MCF 10A (cell line): ENCODE data around the gene GRIA2. TPM values are rescaled to one million over a fixed set of nuclear protein-coding genes. Genes with fewer than 3 reads are reported as not detected.

Experiments
- BruUV-seq: library from RNA; stranded (reverse); fragments of 400-500 nt; replicated peaks from 2 replicates; lab custom pipeline; 2021; lab: Mats Ljungman, UMichigan
- CTCF ChIA-PET: fragments of 300-600 bp; sonication (Branson Sonifier 250); formaldehyde crosslinking; extraction: SDS; loops from one replicate; lab custom pipeline; 2021; ENCODE audit warnings: antibody characterized with exemption, inconsistent platforms; lab: Yijun Ruan, JAX
- POLR2A ChIA-PET: fragments of 300-600, 350-650 bp; sonication (Branson Sonifier 250); formaldehyde crosslinking; extraction: SDS; loops from one replicate; lab custom pipeline; 2020; ENCODE audit warnings: antibody characterized with exemption, inconsistent platforms; lab: Yijun Ruan, JAX
- DNase-seq: peaks from one replicate; pipeline ENCODE4 v3.0.0-alpha.2; 2018; ENCODE audit not compliant: unreplicated experiment
- H3K27ac Mint-ChIP-seq: one replicate; pipeline ENCODE4 v1.8.0; 2022; ENCODE audit warnings: mild to moderate bottlenecking, low read depth, mixed read lengths; ENCODE audit not compliant: unreplicated experiment
- H3K27me3 Mint-ChIP-seq: one replicate; pipeline ENCODE4 v1.8.0; 2022; ENCODE audit warnings: mixed read lengths; ENCODE audit not compliant: insufficient read depth, unreplicated experiment
- H3K36me3 Mint-ChIP-seq: one replicate; pipeline ENCODE4 v1.8.0; 2022; ENCODE audit warnings: mild to moderate bottlenecking, moderate library complexity, mixed read lengths; ENCODE audit not compliant: insufficient read depth, unreplicated experiment
- H3K4me1 Mint-ChIP-seq: one replicate; pipeline ENCODE4 v1.8.0; 2022; ENCODE audit warnings: mixed read lengths; ENCODE audit not compliant: insufficient read depth, unreplicated experiment
- H3K4me3 Mint-ChIP-seq: one replicate; pipeline ENCODE4 v1.8.0; 2022; ENCODE audit warnings: mild to moderate bottlenecking, moderate library complexity, mixed read lengths; ENCODE audit not compliant: unreplicated experiment
- H3K9me3 Mint-ChIP-seq: one replicate; pipeline ENCODE4 v1.8.0; 2022; ENCODE audit warnings: mixed read lengths; ENCODE audit not compliant: unreplicated experiment
- intact Hi-C: fragments of 100-400 bp; cut with micrococcal nuclease; formaldehyde crosslinking; loops from 2 replicates; pipeline ENCODE4 v1.14.1; 2022
- total RNA-seq: library from RNA; stranded (reverse); gene quantifications from 2 replicates; pipeline ENCODE4 v1.2.3, GENCODE V29; 2022
- TF ChIP-seq, protein P1 (sequence below): fragments of 200-600 bp; IDR thresholded peaks from one replicate; pipeline ENCODE4 v1.8.0; 2022; ENCODE audit warnings: antibody characterized with exemption, mild to moderate bottlenecking; ENCODE audit not compliant: unreplicated experiment

Gene GRIA2
- total RNA-seq, 1 experiment from 2014 or later, result not detected

DNA sequence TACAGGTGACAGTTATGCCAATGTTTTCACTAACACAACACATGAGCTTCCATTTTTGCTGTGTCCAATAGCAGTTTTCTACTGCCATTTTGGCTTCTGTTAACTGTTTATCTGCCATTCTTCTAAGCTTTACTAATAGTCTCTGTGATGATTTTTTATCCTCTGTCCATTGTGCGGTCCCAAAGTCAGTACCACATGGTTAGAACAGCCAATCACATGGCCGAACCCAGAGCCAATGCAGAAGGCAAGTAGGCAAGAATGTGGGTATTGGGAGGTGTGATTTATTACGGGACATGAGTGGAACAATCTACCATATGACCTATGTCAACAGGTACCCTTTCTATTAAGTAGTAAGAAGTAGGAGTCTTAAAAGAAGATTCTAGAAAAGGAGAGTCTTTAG lies 61.5 kb downstream of the GRIA2 start:
- CTCF ChIA-PET, result no interaction called here
- DNase-seq, result no peak

DNA sequence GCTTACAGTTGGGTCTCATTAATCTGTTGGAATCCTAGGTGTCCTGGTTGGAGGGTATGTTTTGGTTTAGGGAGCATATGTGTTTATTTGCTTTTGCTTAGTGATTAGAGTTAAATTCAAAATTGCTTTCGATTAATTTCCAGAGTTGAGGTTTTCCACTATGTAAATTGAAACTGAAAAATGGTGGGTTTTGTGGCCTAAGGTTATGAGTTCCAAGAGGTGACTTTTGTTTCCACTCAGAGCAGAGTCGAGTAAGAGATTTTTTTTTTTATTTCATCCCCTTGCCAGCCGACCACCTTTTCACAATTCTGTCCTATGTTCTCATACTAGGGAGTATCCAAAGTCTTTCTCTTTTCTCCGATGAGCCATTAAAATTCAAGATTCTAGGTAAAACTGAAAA lies 66.9 kb downstream of the GRIA2 start:
- Mint-ChIP-seq H3K4me3 (no peak overlapping the region), H3K27me3 (no peaks in the 10 kb centered on the region), H3K4me1 (no peaks in the 10 kb centered on the region), H3K36me3 (no peaks in the 10 kb centered on the region), H3K27ac (no peak overlapping the region), H3K9me3 (no peaks in the 10 kb centered on the region)
- no TSS peak for BruUV-seq
- intact Hi-C loops, result no loop called here
- no peak for DNase-seq
- CTCF ChIA-PET, result no interaction called here
- POLR2A ChIA-PET, result interaction anchor here (0.6 kb wide), 1 partner anchor 91 kb away, joined by 4 read pairs; no protein-coding TSS in a partner anchor
- TF ChIP-seq, protein P1, sequence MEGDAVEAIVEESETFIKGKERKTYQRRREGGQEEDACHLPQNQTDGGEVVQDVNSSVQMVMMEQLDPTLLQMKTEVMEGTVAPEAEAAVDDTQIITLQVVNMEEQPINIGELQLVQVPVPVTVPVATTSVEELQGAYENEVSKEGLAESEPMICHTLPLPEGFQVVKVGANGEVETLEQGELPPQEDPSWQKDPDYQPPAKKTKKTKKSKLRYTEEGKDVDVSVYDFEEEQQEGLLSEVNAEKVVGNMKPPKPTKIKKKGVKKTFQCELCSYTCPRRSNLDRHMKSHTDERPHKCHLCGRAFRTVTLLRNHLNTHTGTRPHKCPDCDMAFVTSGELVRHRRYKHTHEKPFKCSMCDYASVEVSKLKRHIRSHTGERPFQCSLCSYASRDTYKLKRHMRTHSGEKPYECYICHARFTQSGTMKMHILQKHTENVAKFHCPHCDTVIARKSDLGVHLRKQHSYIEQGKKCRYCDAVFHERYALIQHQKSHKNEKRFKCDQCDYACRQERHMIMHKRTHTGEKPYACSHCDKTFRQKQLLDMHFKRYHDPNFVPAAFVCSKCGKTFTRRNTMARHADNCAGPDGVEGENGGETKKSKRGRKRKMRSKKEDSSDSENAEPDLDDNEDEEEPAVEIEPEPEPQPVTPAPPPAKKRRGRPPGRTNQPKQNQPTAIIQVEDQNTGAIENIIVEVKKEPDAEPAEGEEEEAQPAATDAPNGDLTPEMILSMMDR, result no peak

More for the DNA sequence above, 61.5 kb downstream of the GRIA2 start:
- Mint-ChIP-seq H3K4me1 (no peaks in the 10 kb centered on the region), H3K36me3 (no peaks in the 10 kb centered on the region), H3K27me3 (no peaks in the 10 kb centered on the region), H3K4me3 (no peak overlapping the region), H3K9me3 (no peaks in the 10 kb centered on the region), H3K27ac (no peak overlapping the region)
- TF ChIP-seq, protein P1, result no peak
- POLR2A ChIA-PET, result interaction anchor here (1.7 kb wide), 1 partner anchor 15 kb away, joined by 5 read pairs; no protein-coding TSS in a partner anchor
- BruUV-seq, result no TSS peak
- intact Hi-C loops, result no loop called here

DNA sequence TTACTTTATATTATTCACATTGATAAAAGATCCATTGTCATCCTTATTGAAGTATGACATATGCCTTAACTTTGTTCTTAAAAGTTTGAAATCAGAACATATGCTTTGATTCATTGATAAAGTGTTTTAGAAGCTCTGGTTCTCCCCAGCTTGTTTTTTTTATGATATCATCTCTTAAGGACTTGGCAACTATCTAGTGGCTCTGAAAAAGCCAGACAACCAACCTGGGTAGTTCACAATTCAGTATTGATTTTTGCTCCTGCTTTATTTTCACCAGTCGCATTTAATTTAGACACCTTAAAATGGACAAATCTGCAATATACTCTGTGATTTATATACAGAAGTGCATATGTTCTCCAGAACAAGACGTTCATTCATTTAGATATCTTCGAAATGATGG lies 70.1 kb downstream of the GRIA2 start:
- no peak overlapping the region for H3K27ac Mint-ChIP-seq
- H3K4me1 Mint-ChIP-seq, result no peaks in the 10 kb centered on the region
- intact Hi-C loops, result no loop called here
- no peaks in the 10 kb centered on the region for H3K9me3 Mint-ChIP-seq
- ChIA-PET POLR2A (no interaction called here), CTCF (interaction anchor here (1.2 kb wide), 1 partner anchor 60 kb away, joined by 6 read pairs; no protein-coding TSS in a partner anchor)
- BruUV-seq, result no TSS peak
- no peak for DNase-seq
- H3K27me3 Mint-ChIP-seq, result no peaks in the 10 kb centered on the region
- H3K4me3 Mint-ChIP-seq, result no peak overlapping the region
- TF ChIP-seq, protein P1, result no peak
- H3K36me3 Mint-ChIP-seq, result no peaks in the 10 kb centered on the region

DNA sequence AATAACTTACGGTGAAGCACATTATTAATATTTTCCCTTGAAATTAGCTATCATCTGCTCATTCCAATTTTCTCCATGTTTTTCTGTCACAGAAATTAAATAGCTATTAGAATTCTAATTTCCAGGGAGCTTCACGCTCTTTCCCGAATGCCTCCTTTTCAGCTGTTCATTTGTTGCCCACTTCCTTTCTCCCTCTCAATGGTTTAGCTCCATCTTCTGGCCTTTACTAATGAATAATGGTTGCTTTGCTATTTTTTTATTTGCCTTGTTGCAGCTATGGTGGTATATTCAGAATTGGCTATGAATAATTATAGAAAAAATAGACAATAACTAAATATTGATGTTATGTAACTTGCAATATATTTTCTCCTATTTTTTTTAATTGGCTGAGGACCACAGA lies 70.5 kb downstream of the GRIA2 start:
- no peak for DNase-seq
- intact Hi-C loops, result no loop called here
- BruUV-seq, result no TSS peak
- H3K27me3 Mint-ChIP-seq, result no peaks in the 10 kb centered on the region
- TF ChIP-seq, protein P1, result no peak
- no peak overlapping the region for H3K27ac Mint-ChIP-seq
- no peaks in the 10 kb centered on the region for H3K9me3 Mint-ChIP-seq
- POLR2A ChIA-PET, result no interaction called here
- no peaks in the 10 kb centered on the region for H3K36me3 Mint-ChIP-seq
- H3K4me1 Mint-ChIP-seq, result no peaks in the 10 kb centered on the region
- H3K4me3 Mint-ChIP-seq, result no peak overlapping the region
- CTCF ChIA-PET, result interaction anchor here (1.2 kb wide), 1 partner anchor 61 kb away, joined by 6 read pairs; no protein-coding TSS in a partner anchor
